ELR (cell line): ENCODE data around the gene AMER2.
A peak's percentile ranks its signal among the peaks of the same experiment; 100 is the strongest.

Source experiments
- DNase-seq: peaks from one replicate; pipeline ENCODE4 v3.0.0-alpha.2; 2015; ENCODE audit warnings: low read depth

The AMER2 gene, protein sequence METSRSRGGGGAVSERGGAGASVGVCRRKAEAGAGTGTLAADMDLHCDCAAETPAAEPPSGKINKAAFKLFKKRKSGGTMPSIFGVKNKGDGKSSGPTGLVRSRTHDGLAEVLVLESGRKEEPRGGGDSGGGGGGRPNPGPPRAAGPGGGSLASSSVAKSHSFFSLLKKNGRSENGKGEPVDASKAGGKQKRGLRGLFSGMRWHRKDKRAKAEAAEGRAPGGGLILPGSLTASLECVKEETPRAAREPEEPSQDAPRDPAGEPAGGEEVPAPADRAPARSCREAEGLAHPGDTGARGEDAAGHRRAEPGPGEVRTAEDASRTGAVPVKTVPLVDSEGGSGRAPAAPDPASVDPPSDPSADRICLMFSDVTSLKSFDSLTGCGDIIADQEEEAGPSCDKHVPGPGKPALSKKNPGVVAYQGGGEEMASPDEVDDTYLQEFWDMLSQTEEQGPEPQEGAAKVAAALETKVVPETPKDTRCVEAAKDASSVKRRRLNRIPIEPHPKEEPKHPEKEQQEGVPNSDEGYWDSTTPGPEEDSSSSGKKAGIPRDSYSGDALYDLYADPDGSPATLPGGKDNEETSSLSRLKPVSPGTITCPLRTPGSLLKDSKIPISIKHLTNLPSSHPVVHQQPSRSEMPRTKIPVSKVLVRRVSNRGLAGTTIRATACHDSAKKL

DNA sequence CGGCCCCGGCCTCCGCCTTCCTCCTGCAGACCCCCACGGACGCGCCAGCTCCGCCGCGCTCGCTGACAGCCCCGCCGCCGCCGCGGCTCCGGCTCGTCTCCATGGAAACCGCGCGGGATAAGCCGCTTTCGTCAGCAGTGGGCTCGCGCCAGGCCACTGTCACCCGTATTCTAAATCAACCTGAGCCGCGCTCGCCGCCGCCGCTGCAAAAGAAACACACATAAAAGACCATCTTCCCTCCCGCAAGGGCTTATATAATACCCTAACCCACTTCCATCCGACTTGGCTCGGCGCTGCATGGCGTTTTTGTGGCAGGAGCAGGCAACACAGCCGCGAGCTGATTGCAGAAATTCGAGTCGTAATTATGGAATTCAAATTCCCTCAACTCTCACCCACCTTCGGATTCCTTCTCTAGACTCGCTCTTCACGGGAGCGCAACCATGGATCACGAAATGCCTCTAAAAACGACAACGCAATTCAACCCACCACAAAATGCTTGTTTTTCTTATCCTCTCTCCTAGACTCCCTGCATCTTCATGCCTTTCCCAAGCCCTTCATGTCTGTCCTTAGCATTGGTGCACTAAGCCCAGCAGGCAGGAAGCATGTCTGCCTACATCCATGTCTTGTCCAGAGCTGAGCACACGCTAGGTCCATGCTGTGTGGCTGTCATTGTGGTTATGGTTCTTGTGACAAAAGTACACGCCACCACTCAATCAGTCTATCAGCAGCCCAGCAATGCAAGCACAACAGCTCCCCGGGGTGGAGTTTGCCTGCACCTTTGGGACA lies at the start of gene AMER2:
Gene AMER2 (minus strand): TSS at position 772 of the 786 bp plus-strand sequence. CDS start 669 bp downstream, at position 103.
- no peak for DNase-seq

GRCh38 chr13:25218019-25218418 lies 45.9 kb upstream of the AMER2 start:
- DNase-seq, result no peak

GRCh38 chr13:25217023-25217885 lies 45.2 kb upstream of the AMER2 start:
- peak; percentile 68 for DNase-seq

GRCh38 chr13:25215253-25215575 lies 43.1 kb upstream of the AMER2 start:
- no peak for DNase-seq

- DNase-seq, result peak; percentile 29
Observed at GRCh38 chr13:25214491-25215252, 42.6 kb upstream of the AMER2 start.

DNA sequence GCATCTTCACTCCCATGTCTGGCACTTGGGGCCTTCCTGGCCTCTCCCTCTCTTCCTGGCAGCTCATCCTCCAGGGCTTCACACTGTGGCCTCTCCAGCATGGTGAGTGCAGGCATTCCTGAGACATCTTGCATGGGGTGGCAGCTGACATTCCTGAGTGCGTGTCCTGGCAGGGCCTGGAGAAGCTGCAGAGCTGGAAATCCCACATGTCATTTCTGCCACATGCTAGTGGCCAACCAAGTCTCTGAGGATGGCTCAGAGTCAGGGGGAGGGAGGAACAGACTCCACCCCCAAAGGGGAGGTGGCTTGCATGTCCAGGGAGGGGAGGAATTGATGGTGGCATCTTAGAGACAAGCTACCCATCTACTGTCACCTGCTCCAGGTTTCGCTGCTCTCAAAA lies 41.6 kb upstream of the AMER2 start:
- DNase-seq, result peak; percentile 12

- DNase-seq, result no peak
Observed at GRCh38 chr13:25210842-25211569, 38.9 kb upstream of the AMER2 start.

DNA sequence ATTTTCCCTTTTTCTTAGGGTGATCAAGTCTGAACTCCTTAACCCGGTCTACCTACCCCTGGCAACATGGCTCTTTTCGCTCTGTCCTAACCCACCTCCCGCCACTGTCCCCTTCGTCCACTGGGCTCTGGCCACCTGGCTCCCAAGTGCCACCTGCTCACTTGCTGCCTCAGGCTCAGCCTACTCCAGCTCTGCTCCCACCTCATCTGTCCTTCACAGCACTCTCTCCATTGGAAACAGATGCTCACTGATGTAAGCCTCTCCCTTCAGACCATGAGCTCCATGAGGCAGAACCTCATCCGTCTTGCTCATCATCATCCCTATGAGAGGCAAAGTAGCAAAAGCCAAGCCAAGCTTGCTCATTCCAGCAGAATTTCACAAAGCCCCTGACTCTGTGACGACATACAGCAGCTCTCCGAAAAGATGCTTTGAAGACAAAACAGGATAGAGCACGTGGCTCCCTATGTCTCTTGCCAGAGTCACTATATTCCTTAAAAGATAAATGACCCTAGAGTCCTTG lies 35.3 kb upstream of the AMER2 start:
- no peak for DNase-seq

GRCh38 chr13:25204863-25205262 lies 32.8 kb upstream of the AMER2 start:
- no peak for DNase-seq

DNA sequence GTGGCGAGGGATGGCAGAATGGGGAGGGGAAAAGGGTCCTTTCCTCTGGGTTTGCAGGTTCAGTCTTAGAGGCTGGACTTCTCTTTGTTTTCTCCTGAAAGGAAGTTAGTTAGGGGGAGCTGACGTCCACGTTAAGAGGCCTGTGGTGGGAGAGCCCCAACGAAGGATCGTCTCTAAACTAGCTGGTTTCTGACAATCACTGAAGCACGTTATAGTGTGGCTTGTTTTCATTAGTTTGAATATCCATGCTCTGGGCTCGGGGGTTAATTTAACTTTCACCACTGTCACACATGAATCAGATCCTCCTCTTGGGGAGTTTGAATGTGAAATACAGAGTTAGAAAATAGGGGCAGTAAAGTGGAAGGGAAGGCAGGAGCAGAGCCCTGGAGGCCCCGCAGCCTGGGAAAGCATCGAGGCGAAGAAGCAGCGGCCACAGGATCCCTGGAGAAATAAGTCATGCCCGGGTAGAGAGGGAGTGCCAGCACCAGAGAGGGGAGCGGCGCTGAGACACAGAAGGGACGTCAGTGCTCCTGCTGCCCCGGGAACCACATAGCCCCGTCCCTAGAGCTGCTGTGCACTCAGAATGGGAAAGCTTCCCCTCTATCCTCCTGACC lies 31.1 kb upstream of the AMER2 start:
- no peak for DNase-seq

DNA sequence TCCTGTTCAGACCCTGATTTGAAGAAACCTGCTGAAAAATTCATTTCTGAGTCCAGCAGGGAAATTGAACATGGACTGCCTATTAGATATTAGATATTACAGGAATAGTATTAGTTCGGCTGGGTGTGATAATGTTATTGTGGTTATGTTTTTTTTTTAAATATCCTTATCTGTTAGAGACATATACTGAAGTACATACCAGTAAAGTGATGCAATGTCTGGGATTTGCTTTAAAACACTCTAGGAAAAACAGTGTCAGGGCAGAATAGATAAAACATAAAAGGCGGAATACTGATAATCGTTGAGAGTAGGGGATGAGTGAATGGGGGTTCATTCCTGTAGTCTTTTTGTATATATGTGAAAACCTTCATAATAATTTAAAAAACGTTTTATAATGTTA lies 28.7 kb upstream of the AMER2 start:
- no peak for DNase-seq

DNA sequence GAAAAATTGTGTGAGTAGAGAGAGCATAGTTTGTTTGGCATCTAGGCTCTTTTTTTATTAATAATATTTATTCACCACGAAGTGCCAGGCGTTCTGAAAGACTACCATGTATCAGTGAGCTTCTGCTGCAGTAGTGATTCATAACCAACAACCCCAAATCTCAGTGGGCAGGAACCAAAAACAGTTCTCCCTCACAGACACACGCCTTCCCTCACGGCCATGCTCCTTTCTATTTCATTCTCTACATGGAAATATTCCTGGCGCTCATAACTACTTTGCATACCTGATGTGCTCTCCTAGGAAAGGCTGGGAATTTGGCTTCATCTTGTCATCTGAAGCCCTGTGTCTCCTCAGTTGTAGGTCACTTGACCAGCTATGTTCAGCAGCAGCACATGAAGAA lies 26.6 kb upstream of the AMER2 start:
- DNase-seq, result no peak

- no peak for DNase-seq
Observed at GRCh38 chr13:25196971-25197370, 24.9 kb upstream of the AMER2 start.

DNA sequence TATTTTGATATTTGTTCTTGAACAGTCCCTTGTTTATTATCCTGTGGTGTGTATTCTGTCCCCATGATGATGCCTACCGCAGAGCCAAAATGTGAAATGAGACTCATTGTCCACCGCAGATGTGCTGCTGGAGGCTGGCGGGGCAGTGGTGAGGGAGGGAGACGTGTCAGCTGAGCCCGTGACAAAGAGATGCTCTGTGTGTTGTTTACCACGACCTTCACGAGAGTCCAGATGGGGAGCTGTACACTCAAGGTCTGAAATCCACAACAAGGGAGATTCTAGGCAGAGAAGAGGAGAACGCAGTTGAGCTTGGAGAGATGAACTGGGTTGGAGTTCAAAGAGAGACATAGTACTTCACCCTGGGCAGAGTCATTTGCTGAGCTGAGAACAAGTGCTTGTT lies 20.8 kb upstream of the AMER2 start:
- DNase-seq, result no peak

DNA sequence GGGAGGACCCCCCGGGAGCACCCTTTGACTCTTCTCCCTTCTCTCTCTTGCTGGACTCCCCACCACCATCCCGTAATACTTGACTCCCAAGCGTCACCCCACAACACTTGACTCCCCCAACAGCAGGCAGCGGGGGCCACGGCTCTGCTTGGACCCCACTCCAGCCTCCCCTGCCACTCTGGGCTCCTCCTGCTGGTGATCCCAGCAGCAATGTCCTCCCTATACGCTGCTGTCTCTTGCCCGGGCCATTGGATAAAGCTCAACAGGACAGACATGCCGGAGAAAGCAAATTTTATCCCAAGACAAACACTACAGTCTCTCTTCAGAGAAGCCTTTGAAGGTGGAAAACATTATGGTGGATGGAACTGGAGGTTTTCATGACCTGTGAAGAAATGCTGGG lies 20.4 kb upstream of the AMER2 start:
- DNase-seq, result no peak

- no peak for DNase-seq
Observed at GRCh38 chr13:25192052-25192451, 20.0 kb upstream of the AMER2 start.

DNA sequence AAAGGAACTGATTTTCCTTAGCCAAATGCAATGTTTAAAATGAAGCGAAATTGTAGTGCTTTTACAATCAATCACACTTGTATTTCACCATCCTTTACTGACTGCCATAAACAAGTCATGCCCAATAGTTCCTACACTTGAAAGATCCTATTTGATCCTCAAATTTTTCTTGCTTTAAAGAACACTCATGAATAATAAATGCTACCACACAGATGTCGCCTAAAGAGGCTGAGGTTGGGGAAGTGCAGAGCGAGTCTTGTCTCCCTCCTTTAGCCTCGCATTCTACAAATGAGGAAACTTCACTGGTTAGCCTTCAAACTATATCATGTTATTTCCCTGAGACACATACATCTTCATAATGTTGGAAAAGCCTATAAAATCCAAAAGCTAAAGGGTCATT lies 18.7 kb upstream of the AMER2 start:
- no peak for DNase-seq

- DNase-seq, result no peak
Observed at GRCh38 chr13:25190256-25190655, 18.2 kb upstream of the AMER2 start.

- no peak for DNase-seq
Observed at GRCh38 chr13:25187596-25187995, 15.5 kb upstream of the AMER2 start.

GRCh38 chr13:25186187-25186586 lies 14.1 kb upstream of the AMER2 start:
- no peak for DNase-seq
